Panc1 (cell line): ENCODE results near the gene MCM3AP. TPM values are rescaled to one million over a fixed set of nuclear protein-coding genes. Genes with fewer than 3 reads are reported as not detected.

Experiments used
- ATAC-seq: fragments of 200-7000 bp; cut with Tn5 transposase; 2 replicates; pipeline ENCODE4 v1.9.1; 2020; ENCODE audit warnings: mild to moderate bottlenecking, moderate library complexity
- BruUV-seq: library from RNA; stranded (reverse); fragments of 400-500 nt; replicated peaks from 2 replicates; lab custom pipeline; 2021; lab: Mats Ljungman, UMichigan
- CTCF ChIA-PET: fragments of 300-600 bp; sonication (Branson Sonifier 250); formaldehyde crosslinking; loops from one replicate; lab custom pipeline; 2022; ENCODE audit warnings: antibody characterized with exemption; lab: Charles Lee
- POLR2A ChIA-PET: fragments of 300-600 bp; sonication (Branson Sonifier 250); formaldehyde crosslinking; loops from one replicate; lab custom pipeline; 2022; ENCODE audit warnings: antibody characterized with exemption; lab: Charles Lee
- DNase-seq: peaks from one replicate; pipeline ENCODE4 v3.0.0-alpha.2; 2010; ENCODE audit warnings: low read depth, low spot score
- H3K27ac ChIP-seq: 2 replicates; pipeline ENCODE4 v1.5.1; 2011; ENCODE audit warnings: mild to moderate bottlenecking, low read length, inconsistent platforms
- H3K27me3 ChIP-seq: fragments of 200-500 bp; sonication (Bioruptor generic); 2 replicates; pipeline ENCODE4 v1.6.0; 2014; ENCODE audit warnings: low read length, inconsistent platforms; ENCODE audit not compliant: control insufficient read depth, insufficient read depth
- H3K36me3 ChIP-seq: fragments of 200-500 bp; sonication (Bioruptor generic); 2 replicates; pipeline ENCODE4 v1.5.1; 2014; ENCODE audit warnings: inconsistent platforms, mild to moderate bottlenecking, low read length, moderate library complexity; ENCODE audit not compliant: control insufficient read depth, insufficient read depth
- H3K4me1 ChIP-seq: 2 replicates; pipeline ENCODE4 v1.5.1; 2011; ENCODE audit warnings: inconsistent platforms, mild to moderate bottlenecking, low read length, moderate library complexity; ENCODE audit not compliant: control insufficient read depth, insufficient read depth
- H3K4me3 ChIP-seq, 2 experiments: 2 replicates each; pipeline ENCODE4 v1.5.1; 2011 to 2012; ENCODE audit warnings: low read depth in 2 of 2, low read length in 2 of 2, mild to moderate bottlenecking in 2 of 2, inconsistent platforms in 1 of 2, moderate library complexity in 1 of 2
- H3K9me3 ChIP-seq: fragments of 200-500 bp; sonication (Bioruptor generic); 2 replicates; pipeline ENCODE4 v1.5.1; 2014; ENCODE audit warnings: low read depth, mild to moderate bottlenecking, inconsistent platforms, low read length, moderate library complexity; ENCODE audit not compliant: control insufficient read depth, insufficient read depth
- CTCF ChIP-seq: fragments of 450-650 bp; IDR thresholded peaks from 2 replicates; pipeline ENCODE4 v1.5.1; 2017; ENCODE audit warnings: mild to moderate bottlenecking
- POLR2AphosphoS5 ChIP-seq: IDR thresholded peaks from 2 replicates; pipeline ENCODE4 v1.6.1; 2012; ENCODE audit warnings: mild to moderate bottlenecking, low read depth, low read length, moderate library complexity
- REST ChIP-seq, 2 experiments: IDR thresholded peaks; 2 replicates each; pipeline ENCODE4 v1.6.1; 2011 to 2012; ENCODE audit warnings: low read depth in 2 of 2, control low read depth in 1 of 2, low read length in 1 of 2, mild to moderate bottlenecking in 1 of 2, moderate library complexity in 1 of 2; ENCODE audit not compliant: insufficient read depth in 1 of 2
- SIN3A ChIP-seq: IDR thresholded peaks from 2 replicates; pipeline ENCODE4 v1.6.1; 2012; ENCODE audit warnings: low read depth, mild to moderate bottlenecking, low read length, moderate library complexity, borderline replicate concordance; ENCODE audit not compliant: insufficient read depth
- TCF7L2 ChIP-seq: IDR thresholded peaks from 2 replicates; pipeline ENCODE4 v1.6.1; 2011; ENCODE audit warnings: mild to moderate bottlenecking, low read depth, low read length, inconsistent platforms
- in situ Hi-C: cut with HindIII; loops from 2 replicates; pipeline ENCODE4 v1.10.0; 2016; ENCODE audit warnings: low sequenced_read_pairs, low pct_unique_long_range_greater_than_20kb
- intact Hi-C: fragments of 100-400 bp; cut with micrococcal nuclease; formaldehyde crosslinking; loops from one replicate; pipeline ENCODE4 v1.10.0; 2022; ENCODE audit not compliant: unreplicated experiment
- total RNA-seq: library from RNA; stranded (reverse); gene quantifications from one replicate; pipeline ENCODE4 v1.2.1, GENCODE V29; 2021; ENCODE audit not compliant: unreplicated experiment

The MCM3AP gene
- total RNA-seq, 1 experiment from 2014 or later, result 95.0 TPM

GRCh38 chr21:46205166-46205565, 80.2 kb downstream of the MCM3AP start:
- in situ Hi-C loops (no loop called here), intact Hi-C loops (no loop called here)
- Histone ChIP-seq H3K36me3 (peaks cover 3% of the 10 kb centered on the region), H3K9me3 (no peaks in the 10 kb centered on the region), H3K27ac (no peak overlapping the region), H3K4me1 (no peaks in the 10 kb centered on the region), H3K27me3 (no peaks in the 10 kb centered on the region), H3K4me3 (no peak overlapping the region)
- ChIA-PET CTCF (no interaction called here), POLR2A (no interaction called here)
- DNase-seq, result no peak
- ATAC-seq, result no peak
- TF ChIP-seq CTCF (no peak), SIN3A (no peak), POLR2AphosphoS5 (no peak), REST (IDR thresholded peaks at IDR 0.05; ENCODE audit: insufficient read depth in 1 of 2, low read depth in 2 of 2, low read length in 1 of 2) (no peak), TCF7L2 (no peak)
- no TSS peak for BruUV-seq

GRCh38 chr21:46203203-46203600, 82.2 kb downstream of the MCM3AP start:
- Histone ChIP-seq H3K4me1 (no peaks in the 10 kb centered on the region), H3K4me3 (no peak overlapping the region), H3K27ac (no peak overlapping the region), H3K36me3 (peaks cover 6% of the 10 kb centered on the region), H3K27me3 (no peaks in the 10 kb centered on the region), H3K9me3 (no peaks in the 10 kb centered on the region)
- ChIA-PET CTCF (interaction anchor here (0.5 kb wide), 1 partner anchor 314 kb away, joined by 3 read pairs; no protein-coding TSS in a partner anchor), POLR2A (no interaction called here)
- no TSS peak for BruUV-seq
- in situ Hi-C loops, result no loop called here
- DNase-seq (no peak), ATAC-seq (no peak)
- intact Hi-C loops, result no loop called here
- TF ChIP-seq TCF7L2 (no peak), CTCF (no peak), SIN3A (no peak), POLR2AphosphoS5 (no peak), REST (IDR thresholded peaks at IDR 0.05; ENCODE audit: insufficient read depth in 1 of 2, low read depth in 2 of 2, low read length in 1 of 2) (no peak)
